Panc1 (cell line): ENCODE results near the gene TMEM229B. TPM values are rescaled to one million over a fixed set of nuclear protein-coding genes. Genes with fewer than 3 reads are reported as not detected.

Source experiments
- ATAC-seq: fragments of 200-7000 bp; cut with Tn5 transposase; 2 replicates; pipeline ENCODE4 v1.9.1; 2020; ENCODE audit warnings: mild to moderate bottlenecking, moderate library complexity
- BruUV-seq: library from RNA; stranded (reverse); fragments of 400-500 nt; replicated peaks from 2 replicates; lab custom pipeline; 2021; lab: Mats Ljungman, UMichigan
- CTCF ChIA-PET: fragments of 300-600 bp; sonication (Branson Sonifier 250); formaldehyde crosslinking; loops from one replicate; lab custom pipeline; 2022; ENCODE audit warnings: antibody characterized with exemption; lab: Charles Lee
- POLR2A ChIA-PET: fragments of 300-600 bp; sonication (Branson Sonifier 250); formaldehyde crosslinking; loops from one replicate; lab custom pipeline; 2022; ENCODE audit warnings: antibody characterized with exemption; lab: Charles Lee
- DNase-seq: peaks from one replicate; pipeline ENCODE4 v3.0.0-alpha.2; 2010; ENCODE audit warnings: low read depth, low spot score
- H3K27ac ChIP-seq: 2 replicates; pipeline ENCODE4 v1.5.1; 2011; ENCODE audit warnings: mild to moderate bottlenecking, low read length, inconsistent platforms
- H3K27me3 ChIP-seq: fragments of 200-500 bp; sonication (Bioruptor generic); 2 replicates; pipeline ENCODE4 v1.6.0; 2014; ENCODE audit warnings: low read length, inconsistent platforms; ENCODE audit not compliant: control insufficient read depth, insufficient read depth
- H3K36me3 ChIP-seq: fragments of 200-500 bp; sonication (Bioruptor generic); 2 replicates; pipeline ENCODE4 v1.5.1; 2014; ENCODE audit warnings: inconsistent platforms, mild to moderate bottlenecking, low read length, moderate library complexity; ENCODE audit not compliant: control insufficient read depth, insufficient read depth
- H3K4me1 ChIP-seq: 2 replicates; pipeline ENCODE4 v1.5.1; 2011; ENCODE audit warnings: inconsistent platforms, mild to moderate bottlenecking, low read length, moderate library complexity; ENCODE audit not compliant: control insufficient read depth, insufficient read depth
- H3K4me3 ChIP-seq, 2 experiments: 2 replicates each; pipeline ENCODE4 v1.5.1; 2011 to 2012; ENCODE audit warnings: low read depth in 2 of 2, low read length in 2 of 2, mild to moderate bottlenecking in 2 of 2, inconsistent platforms in 1 of 2, moderate library complexity in 1 of 2
- H3K9me3 ChIP-seq: fragments of 200-500 bp; sonication (Bioruptor generic); 2 replicates; pipeline ENCODE4 v1.5.1; 2014; ENCODE audit warnings: low read depth, mild to moderate bottlenecking, inconsistent platforms, low read length, moderate library complexity; ENCODE audit not compliant: control insufficient read depth, insufficient read depth
- POLR2AphosphoS5 ChIP-seq: IDR thresholded peaks from 2 replicates; pipeline ENCODE4 v1.6.1; 2012; ENCODE audit warnings: mild to moderate bottlenecking, low read depth, low read length, moderate library complexity
- REST ChIP-seq, 2 experiments: IDR thresholded peaks; 2 replicates each; pipeline ENCODE4 v1.6.1; 2011 to 2012; ENCODE audit warnings: low read depth in 2 of 2, control low read depth in 1 of 2, low read length in 1 of 2, mild to moderate bottlenecking in 1 of 2, moderate library complexity in 1 of 2; ENCODE audit not compliant: insufficient read depth in 1 of 2
- SIN3A ChIP-seq: IDR thresholded peaks from 2 replicates; pipeline ENCODE4 v1.6.1; 2012; ENCODE audit warnings: low read depth, mild to moderate bottlenecking, low read length, moderate library complexity, borderline replicate concordance; ENCODE audit not compliant: insufficient read depth
- TCF7L2 ChIP-seq: IDR thresholded peaks from 2 replicates; pipeline ENCODE4 v1.6.1; 2011; ENCODE audit warnings: mild to moderate bottlenecking, low read depth, low read length, inconsistent platforms
- in situ Hi-C: cut with HindIII; loops from 2 replicates; pipeline ENCODE4 v1.10.0; 2016; ENCODE audit warnings: low sequenced_read_pairs, low pct_unique_long_range_greater_than_20kb
- intact Hi-C: fragments of 100-400 bp; cut with micrococcal nuclease; formaldehyde crosslinking; loops from one replicate; pipeline ENCODE4 v1.10.0; 2022; ENCODE audit not compliant: unreplicated experiment
- total RNA-seq: library from RNA; stranded (reverse); gene quantifications from one replicate; pipeline ENCODE4 v1.2.1, GENCODE V29; 2021; ENCODE audit not compliant: unreplicated experiment
- TF ChIP-seq, protein P1 (sequence below): fragments of 450-650 bp; IDR thresholded peaks from 2 replicates; pipeline ENCODE4 v1.5.1; 2017; ENCODE audit warnings: mild to moderate bottlenecking

Gene TMEM229B
- total RNA-seq, 1 experiment from 2014 or later = 1.6 TPM

DNA sequence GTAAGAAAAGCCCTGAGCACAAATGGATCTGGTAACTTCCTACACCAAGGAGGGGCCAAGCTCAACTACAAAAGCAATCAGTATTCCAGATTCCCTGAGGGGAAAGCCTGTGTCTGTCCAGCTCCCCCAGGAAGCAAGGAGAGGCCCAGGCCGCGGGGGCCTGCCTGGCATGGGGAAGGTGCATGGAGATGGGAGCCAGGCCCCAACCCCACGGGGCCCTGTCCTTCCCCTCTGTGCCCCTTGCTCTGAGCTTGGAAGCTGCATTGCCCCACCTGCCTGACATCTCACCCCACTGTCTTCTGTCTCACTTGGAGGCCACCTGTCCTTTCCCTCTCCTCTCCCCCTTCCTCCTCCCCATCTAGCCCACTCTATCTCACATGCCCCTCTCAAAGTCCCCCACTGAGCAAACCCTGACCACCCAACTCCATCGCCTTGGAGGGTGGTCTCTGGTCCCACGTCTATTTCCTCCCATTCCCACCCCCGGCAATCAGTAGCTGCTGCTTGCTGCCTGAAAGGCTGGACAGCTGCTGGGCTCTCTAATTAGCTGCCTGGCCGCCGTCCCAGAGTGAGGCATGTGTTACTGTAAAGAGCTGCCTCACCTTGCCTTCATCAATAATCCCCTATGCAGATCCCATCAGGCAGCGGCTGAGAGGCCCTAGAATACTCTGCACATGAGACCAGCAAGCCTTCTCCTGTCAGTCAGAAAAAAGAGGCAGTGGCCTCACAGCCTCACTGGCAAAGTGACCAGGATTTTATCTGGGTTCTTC is 3.4 kb upstream of the TMEM229B start:
- no peaks in the 10 kb centered on the region for H3K27me3 ChIP-seq
- no peak overlapping the region for H3K27ac ChIP-seq
- no TSS peak for BruUV-seq
- in situ Hi-C loops (no loop called here), intact Hi-C loops (no loop called here)
- H3K9me3 ChIP-seq = peaks cover 13% of the 10 kb centered on the region; the same call in 1 of the 2 replicates
- ChIA-PET CTCF (no interaction called here), POLR2A (no interaction called here)
- H3K4me1 ChIP-seq = no peaks in the 10 kb centered on the region
- DNase-seq (no peak), ATAC-seq (no peak)
- H3K36me3 ChIP-seq = no peaks in the 10 kb centered on the region
- no peak overlapping the region for H3K4me3 ChIP-seq
- TF ChIP-seq TCF7L2 (no peak), SIN3A (no peak), POLR2AphosphoS5 (no peak)

- H3K27ac ChIP-seq = no peak overlapping the region
- no peaks in the 10 kb centered on the region for H3K36me3 ChIP-seq
- intact Hi-C loops (no loop called here), in situ Hi-C loops (no loop called here)
- CTCF ChIA-PET = no interaction called here
- no peak overlapping the region for H3K4me3 ChIP-seq
- peaks cover 13% of the 10 kb centered on the region; the same call in 1 of the 2 replicates for H3K9me3 ChIP-seq
- TF ChIP-seq SIN3A (no peak), REST (IDR thresholded peaks at IDR 0.05; ENCODE audit: insufficient read depth in 1 of 2, low read depth in 2 of 2, low read length in 1 of 2) (no peak), TCF7L2 (no peak), POLR2AphosphoS5 (no peak)
- TF ChIP-seq, protein P1, sequence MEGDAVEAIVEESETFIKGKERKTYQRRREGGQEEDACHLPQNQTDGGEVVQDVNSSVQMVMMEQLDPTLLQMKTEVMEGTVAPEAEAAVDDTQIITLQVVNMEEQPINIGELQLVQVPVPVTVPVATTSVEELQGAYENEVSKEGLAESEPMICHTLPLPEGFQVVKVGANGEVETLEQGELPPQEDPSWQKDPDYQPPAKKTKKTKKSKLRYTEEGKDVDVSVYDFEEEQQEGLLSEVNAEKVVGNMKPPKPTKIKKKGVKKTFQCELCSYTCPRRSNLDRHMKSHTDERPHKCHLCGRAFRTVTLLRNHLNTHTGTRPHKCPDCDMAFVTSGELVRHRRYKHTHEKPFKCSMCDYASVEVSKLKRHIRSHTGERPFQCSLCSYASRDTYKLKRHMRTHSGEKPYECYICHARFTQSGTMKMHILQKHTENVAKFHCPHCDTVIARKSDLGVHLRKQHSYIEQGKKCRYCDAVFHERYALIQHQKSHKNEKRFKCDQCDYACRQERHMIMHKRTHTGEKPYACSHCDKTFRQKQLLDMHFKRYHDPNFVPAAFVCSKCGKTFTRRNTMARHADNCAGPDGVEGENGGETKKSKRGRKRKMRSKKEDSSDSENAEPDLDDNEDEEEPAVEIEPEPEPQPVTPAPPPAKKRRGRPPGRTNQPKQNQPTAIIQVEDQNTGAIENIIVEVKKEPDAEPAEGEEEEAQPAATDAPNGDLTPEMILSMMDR = no peak
- ATAC-seq = no peak
- H3K27me3 ChIP-seq = no peaks in the 10 kb centered on the region
- no peaks in the 10 kb centered on the region for H3K4me1 ChIP-seq
- BruUV-seq = no TSS peak
- POLR2A ChIA-PET = no interaction called here
- no peak for DNase-seq
Measured at GRCh38 chr14:67491285-67491684, 2.8 kb upstream of the TMEM229B start.

DNA sequence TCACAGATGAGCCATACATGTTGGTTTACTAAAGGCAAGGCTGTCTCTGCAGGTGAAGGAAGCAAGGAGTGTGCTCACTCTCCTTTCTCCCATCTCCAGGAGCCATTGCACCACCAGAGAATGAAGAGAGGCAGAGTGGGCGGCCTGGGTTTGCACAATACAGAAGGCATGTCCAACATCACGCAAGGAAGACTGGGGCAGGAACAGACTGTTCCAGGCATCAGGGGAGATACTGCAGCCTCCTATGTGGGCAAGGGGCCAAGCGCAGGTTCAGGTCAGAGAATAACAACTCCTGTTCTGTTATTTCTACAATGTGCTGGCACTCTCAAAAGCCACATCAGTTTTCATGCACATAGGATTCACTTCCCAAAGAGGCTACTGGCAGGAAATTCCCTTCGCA is 1.7 kb upstream of the TMEM229B start:
- intact Hi-C loops (no loop called here), in situ Hi-C loops (no loop called here)
- DNase-seq = no peak
- no peak overlapping the region for H3K4me3 ChIP-seq
- peaks cover 13% of the 10 kb centered on the region; the same call in 1 of the 2 replicates for H3K9me3 ChIP-seq
- TF ChIP-seq POLR2AphosphoS5 (no peak), REST (IDR thresholded peaks at IDR 0.05; ENCODE audit: insufficient read depth in 1 of 2, low read depth in 2 of 2, low read length in 1 of 2) (no peak), TCF7L2 (no peak), SIN3A (no peak)
- TF ChIP-seq, protein P1 = no peak
- no TSS peak for BruUV-seq
- H3K27me3 ChIP-seq = no peaks in the 10 kb centered on the region
- H3K4me1 ChIP-seq = no peaks in the 10 kb centered on the region
- no peak for ATAC-seq
- ChIA-PET POLR2A (no interaction called here), CTCF (no interaction called here)
- no peaks in the 10 kb centered on the region for H3K36me3 ChIP-seq
- H3K27ac ChIP-seq = no peak overlapping the region
